RWPE2 (cell line): ENCODE measurements around the gene CEMIP.

Experiments used
- ATAC-seq: fragments of 200-7000 bp; cut with Tn5 transposase; 3 replicates; pipeline ENCODE4 v1.9.1; 2021; ENCODE audit warnings: low read depth
- DNase-seq: peaks from one replicate; pipeline ENCODE4 v3.0.0-alpha.2; 2020; ENCODE audit warnings: low spot score
- H3K27ac ChIP-seq: fragments of 450-650 bp; 2 replicates; pipeline ENCODE4 v1.5.1; 2017; ENCODE audit warnings: mild to moderate bottlenecking; ENCODE audit not compliant: poor library complexity, severe bottlenecking
- H3K27me3 ChIP-seq: fragments of 250-450 bp; sonication (Bioruptor Pico); 2 replicates; pipeline ENCODE4 v1.5.1; 2021; ENCODE audit warnings: mild to moderate bottlenecking, moderate library complexity; ENCODE audit not compliant: insufficient read depth, poor library complexity, severe bottlenecking
- H3K36me3 ChIP-seq: fragments of 250-450 bp; sonication (Bioruptor Pico); 2 replicates; pipeline ENCODE4 v1.5.1; 2020; ENCODE audit warnings: low read depth, mild to moderate bottlenecking, moderate library complexity
- H3K4me1 ChIP-seq: fragments of 250-450 bp; sonication (Bioruptor Pico); 2 replicates; pipeline ENCODE4 v1.5.1; 2021; ENCODE audit warnings: mild to moderate bottlenecking, moderate library complexity; ENCODE audit not compliant: insufficient read depth, poor library complexity, severe bottlenecking
- H3K4me3 ChIP-seq: fragments of 250-450 bp; sonication (Bioruptor Pico); 2 replicates; pipeline ENCODE4 v1.5.1; 2021; ENCODE audit warnings: mild to moderate bottlenecking, moderate library complexity; ENCODE audit not compliant: severe bottlenecking
- H3K9me3 ChIP-seq: fragments of 250-450 bp; sonication (Bioruptor Pico); 2 replicates; pipeline ENCODE4 v1.5.1; 2021; ENCODE audit warnings: mild to moderate bottlenecking, moderate library complexity; ENCODE audit not compliant: severe bottlenecking
- CTCF ChIP-seq: fragments of 450-650 bp; IDR thresholded peaks from one replicate; pipeline ENCODE4 v1.5.1; 2017; ENCODE audit warnings: mild to moderate bottlenecking, moderate library complexity; ENCODE audit not compliant: poor library complexity, severe bottlenecking

CEMIP gene

GRCh38 chr15:80776420-80777045, 2.6 kb upstream of the CEMIP start:
- H3K27ac ChIP-seq: peak overlapping the region; percentile 57
- H3K4me3 ChIP-seq: no peak overlapping the region
- ATAC-seq (no peak), DNase-seq (no peak)
- H3K9me3 ChIP-seq: peaks cover 3% of the 10 kb centered on the region
- H3K36me3 ChIP-seq: no peaks in the 10 kb centered on the region
- TF ChIP-seq CTCF: peak; percentile 47
- H3K27me3 ChIP-seq: peaks cover 19% of the 10 kb centered on the region
- peaks cover 24% of the 10 kb centered on the region for H3K4me1 ChIP-seq

- H3K27ac ChIP-seq: peak overlapping the region; percentile 57
- peaks cover 3% of the 10 kb centered on the region for H3K9me3 ChIP-seq
- no peak for TF ChIP-seq CTCF
- H3K4me3 ChIP-seq: no peak overlapping the region
- ATAC-seq (peak; percentile 44), DNase-seq (peak; percentile 89)
- peaks cover 19% of the 10 kb centered on the region for H3K27me3 ChIP-seq
- H3K4me1 ChIP-seq: peaks cover 24% of the 10 kb centered on the region
- no peaks in the 10 kb centered on the region for H3K36me3 ChIP-seq
Measured at GRCh38 chr15:80777137-80777536, 2.0 kb upstream of the CEMIP start.

GRCh38 chr15:80777826-80778620, 1.1 kb upstream of the CEMIP start:
- peak overlapping the region; percentile 57 for H3K27ac ChIP-seq
- H3K36me3 ChIP-seq: no peaks in the 10 kb centered on the region
- no peak overlapping the region for H3K4me3 ChIP-seq
- H3K4me1 ChIP-seq: peaks cover 24% of the 10 kb centered on the region
- no peak for DNase-seq
- peaks cover 19% of the 10 kb centered on the region for H3K27me3 ChIP-seq
- ATAC-seq: peak; percentile 11; the same call in 2 of the 3 replicates
- no peak for TF ChIP-seq CTCF
- H3K9me3 ChIP-seq: peaks cover 3% of the 10 kb centered on the region

GRCh38 chr15:80778621-80778963, 578 bp upstream of the CEMIP start:
- Histone ChIP-seq H3K4me3 (peak overlapping the region; percentile 36), H3K36me3 (no peaks in the 10 kb centered on the region), H3K27me3 (peaks cover 19% of the 10 kb centered on the region), H3K9me3 (peaks cover 3% of the 10 kb centered on the region), H3K27ac (peak overlapping the region; percentile 57), H3K4me1 (peaks cover 24% of the 10 kb centered on the region)
- no peak for ATAC-seq
- no peak for TF ChIP-seq CTCF
- DNase-seq: no peak
